CD4-positive, alpha-beta T cell treated with Interleukin-17A for 4 hours (primary cell): Measurements from ENCODE around the gene CACNA2D1.

Experiments
- DNase-seq: peaks from one replicate; pipeline ENCODE4 v3.0.0-alpha.2; 2020; ENCODE audit warnings: mixed read lengths

CACNA2D1 gene

DNA sequence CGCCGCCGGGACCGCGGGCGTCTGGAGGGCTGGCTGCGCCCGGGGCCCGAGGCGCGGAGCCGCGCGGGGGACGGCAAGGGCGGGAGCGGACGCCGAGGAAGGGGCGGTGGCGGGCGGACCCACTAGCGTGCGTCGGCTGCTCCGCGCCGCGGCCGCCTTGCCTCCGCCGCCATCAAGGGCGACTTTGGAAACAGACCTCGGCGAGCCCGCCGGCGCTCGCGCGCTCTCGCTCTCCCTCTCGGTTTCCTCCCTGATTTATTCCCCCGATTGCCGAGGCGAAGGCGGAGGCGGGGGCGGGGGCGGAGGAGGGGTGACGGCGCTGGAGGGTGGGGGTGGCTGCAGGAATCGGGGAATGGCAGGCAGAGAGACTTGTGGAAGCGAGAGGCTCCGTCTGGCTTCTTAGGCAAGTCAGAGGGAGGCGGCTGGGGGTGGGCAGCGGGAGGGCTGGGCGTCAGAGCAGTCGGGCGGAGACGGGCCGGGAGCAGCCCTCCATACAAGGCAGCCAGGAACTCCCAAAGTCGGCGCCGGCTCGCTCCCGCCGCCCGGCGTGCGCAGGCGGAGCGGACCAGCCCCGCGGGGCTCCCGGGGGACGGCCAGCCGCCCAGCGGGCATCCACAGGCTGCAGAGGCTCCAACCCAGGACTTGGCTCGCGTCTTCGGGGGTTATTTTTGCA, at the start of gene CACNA2D1:
Gene CACNA2D1, minus strand, starts transcription at position 231 of the 673 bp plus-strand sequence.
- no peak for DNase-seq

GRCh38 chr7:82481499-82482097, 38.0 kb upstream of the CACNA2D1 start:
- DNase-seq, result no peak

DNA sequence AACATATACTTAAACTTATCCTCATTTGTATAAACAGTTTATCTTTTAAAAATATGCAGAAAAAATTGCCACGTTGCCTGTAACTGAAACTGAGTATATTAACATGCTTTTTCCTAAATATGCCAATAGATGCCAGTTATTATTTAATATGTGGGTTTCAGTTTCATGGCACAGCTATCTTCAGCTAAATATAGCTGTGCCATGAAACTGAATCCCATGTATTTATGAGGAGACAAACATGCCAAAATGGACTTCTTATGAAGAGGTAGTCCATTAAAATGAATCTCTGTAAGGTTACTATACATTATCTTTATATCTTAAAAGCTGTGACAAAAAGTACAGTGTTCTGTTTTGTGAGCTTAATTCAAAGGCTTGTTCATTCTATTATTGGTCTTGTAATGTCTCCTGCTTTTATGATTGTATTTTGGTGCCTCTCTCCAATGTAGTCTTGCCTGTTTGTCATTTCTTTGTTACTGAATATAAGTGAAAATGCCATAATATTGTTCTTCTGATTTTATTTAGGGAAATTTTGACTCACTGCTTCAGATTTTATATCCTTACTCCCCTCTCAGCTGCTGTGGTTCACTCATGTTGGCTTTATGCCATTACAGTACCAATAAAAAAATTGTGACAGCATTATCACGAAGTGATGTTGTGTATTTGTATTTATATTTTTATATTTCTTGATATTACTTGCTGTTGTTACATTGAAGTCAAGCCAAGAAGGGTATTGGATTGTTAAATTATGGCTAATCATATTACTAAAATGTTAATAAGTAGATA, 34.3 kb upstream of the CACNA2D1 start:
- no peak for DNase-seq

DNA sequence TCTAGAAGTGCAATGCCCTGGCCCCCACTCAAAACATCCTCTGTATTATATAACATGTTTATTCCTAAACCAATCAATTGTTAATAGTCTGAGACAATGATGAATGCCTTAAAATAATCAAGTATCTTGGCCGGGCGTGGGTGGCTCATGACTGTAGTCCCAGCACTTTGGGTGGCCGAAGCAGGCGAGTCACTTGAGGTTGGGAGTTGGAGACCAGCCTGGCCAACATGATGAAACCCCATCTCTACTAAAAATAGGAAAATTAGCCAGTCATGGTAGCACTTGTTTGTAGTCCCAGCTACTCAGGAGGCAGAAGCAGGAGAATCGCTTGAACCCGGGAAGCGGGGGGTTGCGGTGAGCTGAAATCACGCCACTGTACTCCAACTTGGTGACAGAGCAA, 29.4 kb upstream of the CACNA2D1 start:
- DNase-seq, result no peak

- DNase-seq, result no peak
These were observed 27.9 kb upstream of the CACNA2D1 start for GRCh38 chr7:82471351-82472020.

- no peak for DNase-seq
These were observed 25.6 kb upstream of the CACNA2D1 start for GRCh38 chr7:82469207-82469606.

GRCh38 chr7:82468435-82468834, 24.9 kb upstream of the CACNA2D1 start:
- DNase-seq, result no peak

GRCh38 chr7:82467020-82467419, 23.4 kb upstream of the CACNA2D1 start:
- no peak for DNase-seq

DNA sequence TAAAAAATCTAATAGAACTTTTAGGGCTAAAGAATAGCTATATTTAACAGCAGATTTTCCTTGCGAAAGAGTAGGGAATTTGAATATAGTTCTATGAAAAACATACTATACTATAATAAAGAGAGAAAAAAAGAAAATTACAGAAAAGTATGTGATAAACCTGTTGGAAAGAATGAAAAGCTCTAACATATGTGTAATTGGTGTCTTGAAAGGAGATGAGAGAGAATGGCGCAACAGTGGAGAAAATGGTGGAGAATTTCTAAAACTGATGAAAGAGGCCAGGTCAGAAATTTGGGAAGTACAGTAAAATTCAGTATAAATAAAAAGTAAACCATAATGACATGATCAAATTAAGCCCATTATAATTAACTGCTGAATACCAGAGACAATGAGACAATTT, 20.8 kb upstream of the CACNA2D1 start:
- no peak for DNase-seq

GRCh38 chr7:82455295-82455694, 11.7 kb upstream of the CACNA2D1 start:
- no peak for DNase-seq

- DNase-seq, result no peak
These were observed 7.2 kb upstream of the CACNA2D1 start for GRCh38 chr7:82450759-82451158.

DNA sequence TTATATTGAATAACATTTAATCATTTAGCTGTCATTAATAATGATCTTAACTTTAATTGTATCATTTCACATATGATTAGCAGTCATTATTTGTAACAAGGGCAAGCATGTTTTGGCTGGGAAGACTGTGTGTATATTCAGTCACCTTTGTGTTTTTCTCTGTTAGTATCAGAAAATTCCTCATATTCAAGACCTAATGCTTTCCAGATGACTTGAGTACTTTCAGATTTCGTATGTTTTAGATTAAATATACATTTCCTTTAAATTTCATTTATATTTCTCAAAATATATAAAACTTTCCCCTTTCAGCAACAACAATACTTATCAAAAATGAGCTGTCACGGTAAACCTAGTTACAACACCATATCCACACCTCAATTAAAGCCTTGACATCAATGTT, 6.3 kb upstream of the CACNA2D1 start:
- DNase-seq, result no peak

DNA sequence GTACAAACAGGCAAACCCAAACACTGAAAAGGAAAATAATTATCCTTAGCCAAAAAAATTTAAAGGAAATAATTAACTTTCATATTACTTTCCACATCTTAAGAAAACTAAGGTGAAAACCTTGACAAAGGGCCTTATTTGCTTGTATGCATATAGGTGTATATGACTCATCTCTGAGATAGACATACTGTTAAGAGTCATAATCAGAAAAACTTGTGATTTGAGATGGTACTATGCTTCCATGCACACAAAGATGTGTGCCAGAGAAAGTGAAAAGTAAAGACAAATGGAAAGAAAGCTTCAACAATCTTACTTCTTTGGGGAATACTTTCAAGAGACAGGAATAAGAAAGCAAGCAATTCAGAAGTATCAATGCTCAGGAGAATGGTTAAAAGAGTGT, 3.3 kb upstream of the CACNA2D1 start:
- no peak for DNase-seq

DNA sequence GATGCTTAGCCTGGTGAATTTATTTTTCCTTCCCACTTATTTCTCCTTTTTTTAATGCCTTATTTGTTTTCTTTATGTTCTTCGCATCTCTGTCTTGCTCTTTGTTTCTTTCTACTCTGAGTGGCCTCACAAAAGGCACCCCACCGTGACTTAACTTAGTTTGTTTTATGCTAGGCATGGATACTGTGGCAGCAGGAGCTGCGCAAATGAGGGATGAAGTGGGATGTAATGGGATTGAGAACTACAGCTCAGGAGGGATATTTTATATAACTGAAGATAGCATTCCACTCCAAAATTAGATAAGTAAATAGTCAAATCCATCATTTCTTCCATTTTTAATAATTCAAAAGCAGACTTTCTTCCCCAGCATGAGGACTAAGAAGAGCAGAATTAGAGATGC, 1.7 kb upstream of the CACNA2D1 start:
- no peak for DNase-seq

- DNase-seq, result no peak
These were observed 788 bp upstream of the CACNA2D1 start for GRCh38 chr7:82444220-82444909.

GRCh38 chr7:82443036-82443546, 486 bp downstream of the CACNA2D1 start:
- DNase-seq, result no peak

- no peak for DNase-seq
These were observed 1.0 kb downstream of the CACNA2D1 start for GRCh38 chr7:82442492-82443035.

- no peak for DNase-seq
These were observed 1.7 kb downstream of the CACNA2D1 start for GRCh38 chr7:82441669-82442478.

GRCh38 chr7:82438521-82438920, 5.1 kb downstream of the CACNA2D1 start:
- DNase-seq, result no peak

DNA sequence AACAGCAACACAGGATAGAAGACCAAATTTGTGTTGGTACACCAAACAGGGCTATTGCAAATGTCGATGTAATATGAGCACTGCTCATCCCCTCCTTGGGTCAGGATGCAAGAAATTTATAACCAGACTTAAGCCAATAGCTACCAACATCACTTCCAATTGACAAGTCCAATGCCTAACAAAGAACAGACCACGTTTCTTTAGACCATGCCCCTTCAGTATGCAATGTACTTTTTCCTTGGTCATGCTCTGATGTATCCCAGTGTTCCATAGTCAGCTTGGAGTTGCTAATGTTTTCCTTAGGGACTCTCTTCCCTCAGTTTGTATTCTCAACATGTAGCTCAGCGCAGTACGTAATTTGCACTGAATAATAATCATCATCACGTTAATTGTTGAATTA, 7.8 kb downstream of the CACNA2D1 start:
- no peak for DNase-seq

DNA sequence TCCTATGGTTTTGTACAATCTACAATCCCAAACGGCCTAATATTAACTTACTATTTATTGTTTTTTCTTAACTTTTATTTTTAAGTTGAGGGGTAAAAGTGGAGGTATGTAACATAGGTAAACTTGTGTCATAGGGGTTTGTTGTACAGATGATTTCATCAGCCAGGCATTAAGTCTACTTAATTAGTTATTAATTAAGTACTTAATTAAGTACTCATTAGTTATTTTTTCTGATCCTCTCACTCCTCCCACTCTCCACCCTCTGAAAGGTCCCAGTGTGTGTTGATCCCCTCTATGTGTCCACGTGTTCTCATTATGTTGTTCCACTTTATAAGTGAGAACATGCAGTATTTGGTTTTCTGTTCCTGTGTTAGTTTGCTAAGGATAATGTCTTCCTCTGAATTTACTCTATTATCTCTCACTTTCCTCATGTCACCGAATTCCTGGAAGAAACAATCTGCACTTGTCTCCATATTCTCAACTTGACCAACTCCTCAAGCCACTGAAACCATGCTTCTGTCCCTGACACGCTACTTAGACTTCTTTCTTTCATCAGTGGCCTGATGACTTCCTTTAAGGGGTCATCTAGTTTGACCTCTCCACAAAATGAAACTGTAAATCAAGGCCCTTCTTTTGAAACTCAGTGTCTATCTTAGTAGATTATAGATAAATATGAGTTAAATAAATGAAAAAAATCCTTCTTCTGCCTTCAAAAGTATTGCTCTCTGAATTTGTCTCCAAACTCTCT, 9.1 kb downstream of the CACNA2D1 start:
- DNase-seq, result no peak
